Neural cell (in vitro differentiated cells): ENCODE data around the gene ZNF837.

ENCODE experiments used
- EP300 ChIP-seq: fragments of 450-650 bp; conservative IDR thresholded peaks from 2 replicates; pipeline ENCODE4 v1.6.1; 2014; ENCODE audit warnings: antibody characterized with exemption, mild to moderate bottlenecking, moderate library complexity; ENCODE audit not compliant: poor library complexity, severe bottlenecking
- POLR2AphosphoS5 ChIP-seq: IDR thresholded peaks from 2 replicates; pipeline ENCODE4 v1.6.1; 2012
- RAD21 ChIP-seq: fragments of 450-650 bp; conservative IDR thresholded peaks from 2 replicates; pipeline ENCODE4 v1.6.1; 2014; ENCODE audit warnings: antibody characterized with exemption, mild to moderate bottlenecking, moderate library complexity
- TF ChIP-seq, protein P1 (sequence below): fragments of 450-650 bp; IDR thresholded peaks from 2 replicates; pipeline ENCODE4 v1.5.1; 2014; ENCODE audit warnings: antibody characterized with exemption, mild to moderate bottlenecking, moderate library complexity; ENCODE audit not compliant: poor library complexity, severe bottlenecking

DNA sequence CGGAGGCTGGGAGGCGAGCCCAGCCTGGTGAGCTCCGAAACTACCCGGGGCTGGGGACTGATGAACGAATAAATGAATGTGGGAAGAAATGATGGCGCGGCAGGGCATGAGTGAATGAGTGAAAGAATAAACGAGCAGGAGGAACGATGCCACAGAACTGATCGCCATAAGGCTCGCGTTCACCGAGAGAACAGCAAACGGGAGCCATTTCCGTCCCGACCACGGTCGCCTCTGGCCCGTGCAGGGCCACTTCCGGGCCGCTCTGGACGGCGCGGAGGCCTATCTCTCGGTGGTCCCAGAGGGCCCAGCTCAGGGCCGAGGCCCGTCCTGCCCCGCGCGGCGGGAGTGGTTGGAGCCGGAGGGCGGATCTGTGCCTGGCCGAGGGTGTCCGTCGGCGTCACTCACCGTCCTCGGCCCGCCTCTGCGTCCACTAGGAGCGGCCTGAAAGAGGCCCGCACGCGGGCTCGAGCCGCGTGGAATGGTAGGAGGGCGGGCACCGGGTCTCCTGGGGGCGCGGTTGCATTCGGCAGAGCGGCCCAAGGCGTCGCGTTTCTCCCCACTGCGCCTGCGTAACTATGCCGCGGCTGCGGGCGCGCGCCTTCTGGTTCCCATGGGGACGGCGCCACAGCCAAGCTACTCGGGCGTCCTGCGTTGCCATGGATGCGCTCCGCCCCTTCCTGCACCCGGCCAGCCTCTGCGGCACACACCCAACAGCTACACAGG, 18.4 kb downstream of the ZNF837 start, which contains the start of gene ZNF497:
- TF ChIP-seq, protein P1, sequence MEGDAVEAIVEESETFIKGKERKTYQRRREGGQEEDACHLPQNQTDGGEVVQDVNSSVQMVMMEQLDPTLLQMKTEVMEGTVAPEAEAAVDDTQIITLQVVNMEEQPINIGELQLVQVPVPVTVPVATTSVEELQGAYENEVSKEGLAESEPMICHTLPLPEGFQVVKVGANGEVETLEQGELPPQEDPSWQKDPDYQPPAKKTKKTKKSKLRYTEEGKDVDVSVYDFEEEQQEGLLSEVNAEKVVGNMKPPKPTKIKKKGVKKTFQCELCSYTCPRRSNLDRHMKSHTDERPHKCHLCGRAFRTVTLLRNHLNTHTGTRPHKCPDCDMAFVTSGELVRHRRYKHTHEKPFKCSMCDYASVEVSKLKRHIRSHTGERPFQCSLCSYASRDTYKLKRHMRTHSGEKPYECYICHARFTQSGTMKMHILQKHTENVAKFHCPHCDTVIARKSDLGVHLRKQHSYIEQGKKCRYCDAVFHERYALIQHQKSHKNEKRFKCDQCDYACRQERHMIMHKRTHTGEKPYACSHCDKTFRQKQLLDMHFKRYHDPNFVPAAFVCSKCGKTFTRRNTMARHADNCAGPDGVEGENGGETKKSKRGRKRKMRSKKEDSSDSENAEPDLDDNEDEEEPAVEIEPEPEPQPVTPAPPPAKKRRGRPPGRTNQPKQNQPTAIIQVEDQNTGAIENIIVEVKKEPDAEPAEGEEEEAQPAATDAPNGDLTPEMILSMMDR: no peak
- TF ChIP-seq POLR2AphosphoS5: peak; percentile 73
- no peak for TF ChIP-seq RAD21
- peak; percentile 39 for TF ChIP-seq EP300
